Ishikawa (cell line): Measurements from ENCODE around the gene PRKCZ.
A peak's percentile ranks its signal among the peaks of the same experiment; 100 is the strongest.

ENCODE experiments used
- CEBPB ChIP-seq: IDR thresholded peaks from 2 replicates; pipeline ENCODE4 v1.6.1; 2012
- CREB1 ChIP-seq: IDR thresholded peaks from 2 replicates; pipeline ENCODE4 v1.6.1; 2012; ENCODE audit warnings: low read depth
- EGR1 ChIP-seq: IDR thresholded peaks from 2 replicates; pipeline ENCODE4 v1.6.1; 2012
- EP300 ChIP-seq: IDR thresholded peaks from 2 replicates; pipeline ENCODE4 v1.6.1; 2012; ENCODE audit warnings: borderline replicate concordance
- FOXM1 ChIP-seq: IDR thresholded peaks from 2 replicates; pipeline ENCODE4 v1.6.1; 2012; ENCODE audit warnings: low read depth, borderline replicate concordance
- NFIC ChIP-seq: IDR thresholded peaks from 2 replicates; pipeline ENCODE4 v1.6.1; 2012
- RAD21 ChIP-seq: IDR thresholded peaks from 2 replicates; pipeline ENCODE4 v1.6.1; 2012; ENCODE audit warnings: low read depth
- TAF1 ChIP-seq: IDR thresholded peaks from 2 replicates; pipeline ENCODE4 v1.6.1; 2012; ENCODE audit warnings: low read depth, mild to moderate bottlenecking
- TCF12 ChIP-seq: IDR thresholded peaks from 2 replicates; pipeline ENCODE4 v1.6.1; 2012; ENCODE audit warnings: low read depth
- TEAD4 ChIP-seq: IDR thresholded peaks from 2 replicates; pipeline ENCODE4 v1.6.1; 2012
- YY1 ChIP-seq: IDR thresholded peaks from 2 replicates; pipeline ENCODE4 v1.6.1; 2012; ENCODE audit warnings: low read depth
- ZBTB7A ChIP-seq: IDR thresholded peaks from 2 replicates; pipeline ENCODE4 v1.6.1; 2012; ENCODE audit warnings: low read depth
- TF ChIP-seq, protein P1 (sequence below): IDR thresholded peaks from 2 replicates; pipeline ENCODE4 v1.6.1; 2012
- TF ChIP-seq, protein P2 (sequence below): IDR thresholded peaks from 2 replicates; pipeline ENCODE4 v1.6.1; 2012
- TF ChIP-seq, protein P3 (sequence below): IDR thresholded peaks from 2 replicates; pipeline ENCODE4 v1.6.1; 2012; ENCODE audit warnings: low read depth, mild to moderate bottlenecking

PRKCZ gene

DNA sequence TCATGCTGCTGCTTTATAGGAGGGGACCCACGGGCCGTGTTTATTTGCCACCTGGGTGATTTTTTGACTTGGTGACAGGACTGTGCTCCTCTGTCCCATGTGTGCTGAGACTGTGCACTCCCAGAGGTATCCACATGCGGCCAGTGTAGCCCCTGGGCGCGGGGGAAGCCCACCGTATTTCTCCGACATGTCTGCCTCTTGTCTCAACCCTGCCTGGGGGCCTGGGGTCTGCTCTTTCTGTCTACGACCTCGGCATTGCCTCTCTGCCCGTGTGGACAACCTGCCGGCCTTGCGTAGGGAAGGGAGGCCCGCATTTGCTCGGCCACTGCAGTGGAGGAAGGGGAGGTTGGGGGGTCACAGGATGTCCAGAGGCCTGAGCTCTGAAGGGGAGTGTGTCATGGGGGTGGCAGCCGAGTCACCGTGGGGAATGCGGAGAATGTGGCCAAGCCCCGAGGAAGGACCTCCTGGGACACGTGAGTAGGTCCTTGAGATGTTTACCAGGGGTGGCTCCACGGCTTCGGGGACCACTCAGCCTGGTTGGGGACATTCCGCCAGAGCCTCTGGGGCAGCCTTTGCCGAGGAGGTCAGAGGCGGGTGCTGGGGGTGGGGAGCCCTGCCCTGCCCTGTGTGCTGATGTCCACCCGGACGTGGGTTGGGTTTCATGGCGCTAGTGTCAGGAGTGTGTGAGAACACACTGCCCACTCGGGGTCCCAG is 11.0 kb downstream of the PRKCZ start:
- TF ChIP-seq TEAD4 (0 out of 2 replicates have a peak, but pooled peaks have one; percentile 27), CREB1 (no peak)

DNA sequence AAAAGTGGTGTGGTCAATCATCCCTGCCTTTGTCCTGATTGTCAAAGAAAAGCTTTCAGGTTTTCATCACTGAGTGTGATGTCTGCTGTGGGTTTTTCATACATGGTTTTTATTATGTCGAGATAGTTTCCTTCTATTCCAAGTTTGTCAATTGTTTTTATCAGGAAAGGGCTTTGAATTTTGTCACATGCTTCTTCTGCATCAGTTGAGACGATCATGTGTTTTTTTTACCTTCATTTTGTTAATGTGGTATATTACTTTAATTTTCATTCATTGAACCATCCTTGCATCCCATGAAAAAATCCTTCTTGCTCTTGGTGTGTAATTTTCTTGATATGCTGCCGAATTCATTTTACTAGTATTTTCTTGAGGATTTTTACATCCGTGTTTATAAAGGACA is 15.5 kb downstream of the PRKCZ start:
- TF ChIP-seq YY1: no peak
- no peak for TF ChIP-seq EGR1
- no peak for TF ChIP-seq TCF12
- TF ChIP-seq TEAD4: no peak
- TF ChIP-seq, protein P1, sequence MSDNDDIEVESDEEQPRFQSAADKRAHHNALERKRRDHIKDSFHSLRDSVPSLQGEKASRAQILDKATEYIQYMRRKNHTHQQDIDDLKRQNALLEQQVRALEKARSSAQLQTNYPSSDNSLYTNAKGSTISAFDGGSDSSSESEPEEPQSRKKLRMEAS: no peak
- no peak for TF ChIP-seq RAD21
- no peak for TF ChIP-seq TAF1
- no peak for TF ChIP-seq NFIC
- TF ChIP-seq CEBPB: no peak
- TF ChIP-seq, protein P2, sequence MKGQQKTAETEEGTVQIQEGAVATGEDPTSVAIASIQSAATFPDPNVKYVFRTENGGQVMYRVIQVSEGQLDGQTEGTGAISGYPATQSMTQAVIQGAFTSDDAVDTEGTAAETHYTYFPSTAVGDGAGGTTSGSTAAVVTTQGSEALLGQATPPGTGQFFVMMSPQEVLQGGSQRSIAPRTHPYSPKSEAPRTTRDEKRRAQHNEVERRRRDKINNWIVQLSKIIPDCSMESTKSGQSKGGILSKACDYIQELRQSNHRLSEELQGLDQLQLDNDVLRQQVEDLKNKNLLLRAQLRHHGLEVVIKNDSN: no peak
- TF ChIP-seq ZBTB7A: no peak
- no peak for TF ChIP-seq CREB1
- TF ChIP-seq, protein P3, sequence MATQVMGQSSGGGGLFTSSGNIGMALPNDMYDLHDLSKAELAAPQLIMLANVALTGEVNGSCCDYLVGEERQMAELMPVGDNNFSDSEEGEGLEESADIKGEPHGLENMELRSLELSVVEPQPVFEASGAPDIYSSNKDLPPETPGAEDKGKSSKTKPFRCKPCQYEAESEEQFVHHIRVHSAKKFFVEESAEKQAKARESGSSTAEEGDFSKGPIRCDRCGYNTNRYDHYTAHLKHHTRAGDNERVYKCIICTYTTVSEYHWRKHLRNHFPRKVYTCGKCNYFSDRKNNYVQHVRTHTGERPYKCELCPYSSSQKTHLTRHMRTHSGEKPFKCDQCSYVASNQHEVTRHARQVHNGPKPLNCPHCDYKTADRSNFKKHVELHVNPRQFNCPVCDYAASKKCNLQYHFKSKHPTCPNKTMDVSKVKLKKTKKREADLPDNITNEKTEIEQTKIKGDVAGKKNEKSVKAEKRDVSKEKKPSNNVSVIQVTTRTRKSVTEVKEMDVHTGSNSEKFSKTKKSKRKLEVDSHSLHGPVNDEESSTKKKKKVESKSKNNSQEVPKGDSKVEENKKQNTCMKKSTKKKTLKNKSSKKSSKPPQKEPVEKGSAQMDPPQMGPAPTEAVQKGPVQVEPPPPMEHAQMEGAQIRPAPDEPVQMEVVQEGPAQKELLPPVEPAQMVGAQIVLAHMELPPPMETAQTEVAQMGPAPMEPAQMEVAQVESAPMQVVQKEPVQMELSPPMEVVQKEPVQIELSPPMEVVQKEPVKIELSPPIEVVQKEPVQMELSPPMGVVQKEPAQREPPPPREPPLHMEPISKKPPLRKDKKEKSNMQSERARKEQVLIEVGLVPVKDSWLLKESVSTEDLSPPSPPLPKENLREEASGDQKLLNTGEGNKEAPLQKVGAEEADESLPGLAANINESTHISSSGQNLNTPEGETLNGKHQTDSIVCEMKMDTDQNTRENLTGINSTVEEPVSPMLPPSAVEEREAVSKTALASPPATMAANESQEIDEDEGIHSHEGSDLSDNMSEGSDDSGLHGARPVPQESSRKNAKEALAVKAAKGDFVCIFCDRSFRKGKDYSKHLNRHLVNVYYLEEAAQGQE: no peak
- no peak for TF ChIP-seq FOXM1
- no peak for TF ChIP-seq EP300

DNA sequence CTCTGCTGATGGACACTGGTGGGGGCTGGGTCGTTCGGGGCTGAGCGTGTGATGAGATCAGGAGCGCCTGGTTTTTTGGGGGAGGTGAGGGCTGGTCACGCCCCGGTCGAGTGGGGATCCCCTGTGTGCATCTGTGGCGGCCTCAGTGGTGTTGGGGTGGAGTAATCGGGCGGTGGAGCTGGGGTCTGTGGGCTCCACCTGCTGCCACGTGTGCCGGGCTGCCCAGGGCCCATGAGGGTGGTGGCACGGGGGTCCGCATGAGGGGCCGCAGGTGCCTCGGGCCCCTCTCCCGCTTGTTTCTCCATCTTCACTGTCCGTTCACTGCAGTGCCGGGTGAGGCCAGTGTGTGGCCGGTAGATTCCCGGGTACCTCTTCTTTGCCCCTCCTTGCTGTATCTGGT is 17.2 kb downstream of the PRKCZ start:
- no peak for TF ChIP-seq FOXM1
- TF ChIP-seq TCF12: no peak
- no peak for TF ChIP-seq RAD21

DNA sequence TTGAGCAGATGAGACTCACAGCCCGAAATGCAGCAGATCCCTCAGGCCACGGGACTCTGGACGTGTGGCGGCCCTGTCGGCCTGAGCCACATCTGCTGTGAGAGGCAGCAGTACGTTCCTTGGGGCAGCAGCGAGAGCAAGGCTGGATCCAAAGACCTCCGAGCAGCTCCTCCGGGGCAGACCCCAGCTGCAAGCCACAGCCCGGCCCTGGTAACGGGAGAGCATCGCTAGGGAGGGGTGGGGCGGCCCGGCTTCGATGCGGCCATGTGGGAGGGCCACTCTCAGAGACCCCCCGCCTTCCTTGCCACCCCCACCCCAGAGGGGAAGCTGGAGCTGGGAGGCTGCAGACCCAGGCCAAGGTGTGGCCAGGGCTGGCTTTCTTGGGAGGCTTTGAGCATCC is 17.8 kb downstream of the PRKCZ start:
- TF ChIP-seq TCF12 (no peak), FOXM1 (no peak), EP300 (no peak), ZBTB7A (no peak), CEBPB (no peak), NFIC (no peak), TAF1 (no peak), TEAD4 (no peak), CREB1 (no peak)
- TF ChIP-seq, protein P2: no peak
- TF ChIP-seq, protein P3: no peak
- TF ChIP-seq, protein P1: no peak

DNA sequence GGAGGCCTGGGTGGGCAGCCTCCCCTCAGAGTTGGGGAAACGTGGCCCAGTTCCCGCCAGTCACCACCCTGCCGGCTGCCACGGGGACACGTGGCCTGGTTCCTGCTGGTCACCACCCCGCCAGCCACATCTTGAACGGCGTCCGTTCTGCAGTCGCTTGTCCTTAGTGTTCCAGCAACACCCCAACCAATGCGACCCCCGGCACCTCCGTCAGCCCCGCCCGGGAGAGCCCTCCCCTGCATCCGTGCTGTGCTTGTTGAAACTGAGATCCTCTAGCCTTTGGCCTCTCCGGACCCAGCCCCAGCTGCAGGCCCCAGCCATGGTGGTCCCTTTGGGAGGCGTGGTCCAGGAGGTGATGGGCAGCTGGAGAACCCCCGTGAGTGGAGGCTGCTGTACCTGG is 18.7 kb downstream of the PRKCZ start:
- no peak for TF ChIP-seq FOXM1

DNA sequence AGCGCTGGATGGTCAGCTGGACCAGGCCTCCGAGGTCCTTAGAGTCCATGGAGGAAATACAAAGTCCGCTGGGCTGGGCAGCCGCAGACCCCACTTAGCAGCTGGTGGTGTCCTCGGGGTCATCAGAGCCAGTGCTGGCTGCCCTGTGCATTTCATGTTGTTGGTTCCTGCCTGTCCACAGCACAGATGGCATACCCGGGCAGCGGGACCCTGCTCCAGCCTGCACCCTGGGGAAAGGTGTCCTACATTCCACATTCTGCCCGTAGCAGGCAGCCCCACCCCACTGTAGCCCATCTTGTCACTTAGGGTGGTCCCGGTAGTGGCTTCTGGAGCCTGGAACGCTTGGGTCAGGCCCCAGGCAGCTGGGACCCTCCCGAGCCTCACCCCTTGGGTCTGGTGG is 19.8 kb downstream of the PRKCZ start:
- TF ChIP-seq EP300 (no peak), TAF1 (no peak), CEBPB (no peak)
- TF ChIP-seq, protein P2: no peak
